SK-N-SH treated with all-trans-retinoic acid at 6 μM for 48 hours (cell line): Measurements from ENCODE around the gene NAALADL2.

Experiments used
- ATAC-seq: fragments of 200-7000 bp; cut with Tn5 transposase; 3 replicates; pipeline ENCODE4 v1.9.1; 2020; ENCODE audit warnings: mild to moderate bottlenecking, moderate library complexity
- ARNTL ChIP-seq: fragments of 450-650 bp; formaldehyde crosslinking; IDR thresholded peaks from 2 replicates; pipeline ENCODE4 v1.5.0; 2020; ENCODE audit warnings: low read depth, mild to moderate bottlenecking, moderate library complexity, borderline replicate concordance
- BACH2 ChIP-seq: fragments of 250-450 bp; sonication (Bioruptor Pico); IDR thresholded peaks from 2 replicates; pipeline ENCODE4 v1.9.0; 2021; ENCODE audit warnings: mild to moderate bottlenecking, borderline replicate concordance
- CSDC2 ChIP-seq: fragments of 250-450 bp; sonication (Bioruptor Pico); IDR thresholded peaks from 2 replicates; pipeline ENCODE4 v1.5.0; 2020; ENCODE audit warnings: mild to moderate bottlenecking, moderate library complexity
- CSRNP3 ChIP-seq: fragments of 250-450 bp; sonication (Bioruptor Pico); IDR thresholded peaks from 2 replicates; pipeline ENCODE4 v1.5.1; 2021; ENCODE audit warnings: mild to moderate bottlenecking, moderate library complexity
- ESRRG ChIP-seq: fragments of 250-450 bp; sonication (Bioruptor Pico); IDR thresholded peaks from 2 replicates; pipeline ENCODE4 v1.6.1; 2021; ENCODE audit warnings: mild to moderate bottlenecking
- GLIS3 ChIP-seq: fragments of 250-450 bp; sonication (Bioruptor Pico); IDR thresholded peaks from 2 replicates; pipeline ENCODE4 v1.5.0; 2020; ENCODE audit warnings: mild to moderate bottlenecking, moderate library complexity
- ISL1 ChIP-seq: fragments of 250-450 bp; sonication (Bioruptor Pico); IDR thresholded peaks from 2 replicates; pipeline ENCODE4 v2.1.2; 2022; ENCODE audit warnings: mild to moderate bottlenecking, moderate library complexity
- OSR1 ChIP-seq: fragments of 250-450 bp; sonication (Bioruptor Pico); IDR thresholded peaks from 2 replicates; pipeline ENCODE4 v1.8.0; 2022; ENCODE audit warnings: moderate library complexity, mild to moderate bottlenecking, inconsistent platforms
- PATZ1 ChIP-seq: fragments of 250-450 bp; sonication (Bioruptor Pico); IDR thresholded peaks from 2 replicates; pipeline ENCODE4 v1.8.0; 2020; ENCODE audit warnings: mild to moderate bottlenecking, moderate library complexity, borderline replicate concordance
- POU6F1 ChIP-seq: fragments of 250-450 bp; sonication (Bioruptor Pico); IDR thresholded peaks from 2 replicates; pipeline ENCODE4 v1.8.0; 2021; ENCODE audit warnings: low read depth, mild to moderate bottlenecking, moderate library complexity, borderline replicate concordance
- PPARA ChIP-seq: fragments of 250-450 bp; sonication (Bioruptor Pico); IDR thresholded peaks from 2 replicates; pipeline ENCODE4 v1.5.0; 2020; ENCODE audit warnings: mild to moderate bottlenecking, borderline replicate concordance
- TOX ChIP-seq: fragments of 250-450 bp; sonication (Bioruptor Pico); IDR thresholded peaks from 2 replicates; pipeline ENCODE4 v1.8.0; 2021; ENCODE audit warnings: mild to moderate bottlenecking, moderate library complexity, borderline replicate concordance
- TSHZ2 ChIP-seq: fragments of 250-450 bp; sonication (Bioruptor Pico); IDR thresholded peaks from 2 replicates; pipeline ENCODE4 v1.5.0; 2020; ENCODE audit warnings: mild to moderate bottlenecking, moderate library complexity
- ZC3H10 ChIP-seq: fragments of 250-450 bp; sonication (Bioruptor Pico); IDR thresholded peaks from 2 replicates; pipeline ENCODE4 v1.5.1; 2021; ENCODE audit warnings: mild to moderate bottlenecking, moderate library complexity
- ZFP3 ChIP-seq: fragments of 250-450 bp; sonication (Bioruptor Pico); IDR thresholded peaks from 2 replicates; pipeline ENCODE4 v1.5.0; 2020; ENCODE audit warnings: mild to moderate bottlenecking, moderate library complexity
- ZFP30 ChIP-seq: fragments of 450-650 bp; formaldehyde crosslinking; IDR thresholded peaks from 2 replicates; pipeline ENCODE4 v1.5.0; 2022; ENCODE audit warnings: mild to moderate bottlenecking, moderate library complexity
- ZNF565 ChIP-seq: fragments of 450-650 bp; formaldehyde crosslinking; conservative IDR thresholded peaks from 2 replicates; pipeline ENCODE4 v1.5.0; 2020; ENCODE audit warnings: low read depth, mild to moderate bottlenecking, moderate library complexity
- ZNF70 ChIP-seq: fragments of 450-650 bp; formaldehyde crosslinking; IDR thresholded peaks from 2 replicates; pipeline ENCODE4 v1.5.0; 2020; ENCODE audit warnings: mild to moderate bottlenecking, moderate library complexity

The NAALADL2 gene

GRCh38 chr3:174949523-174949922 is 90.4 kb downstream of the NAALADL2 start:
- ATAC-seq: peak; percentile 46; the same call in 2 of the 3 replicates
- TF ChIP-seq PPARA (CRISPR knock-in tag) (no peak), TSHZ2 (CRISPR knock-in tag) (no peak), TOX (CRISPR knock-in tag) (no peak), ZNF565 (no peak), POU6F1 (no peak), OSR1 (CRISPR knock-in tag) (no peak), ZNF70 (CRISPR knock-in tag) (no peak), ZFP3 (CRISPR knock-in tag) (no peak), ZFP30 (no peak), GLIS3 (CRISPR knock-in tag) (no peak), ZC3H10 (no peak), CSDC2 (CRISPR knock-in tag) (no peak)

GRCh38 chr3:174951034-174951433 is 91.9 kb downstream of the NAALADL2 start:
- TF ChIP-seq TOX (CRISPR knock-in tag): peak; percentile 50; the same call in 1 of the 2 replicates
- TF ChIP-seq CSRNP3 (CRISPR knock-in tag): no peak
- TF ChIP-seq ISL1 (CRISPR knock-in tag): peak; percentile 75
- no peak for TF ChIP-seq ARNTL (CRISPR knock-in tag)
- peak; percentile 88 for ATAC-seq

GRCh38 chr3:174951498-174952005 is 92.4 kb downstream of the NAALADL2 start:
- no peak for ATAC-seq

More at GRCh38 chr3:174951498-174952005, 92.4 kb downstream of the NAALADL2 start:
- TF ChIP-seq ESRRG (no peak), ZNF565 (no peak), TOX (CRISPR knock-in tag) (no peak), CSDC2 (CRISPR knock-in tag) (no peak), BACH2 (CRISPR knock-in tag) (no peak), ISL1 (CRISPR knock-in tag) (no peak), ZNF70 (CRISPR knock-in tag) (no peak), PATZ1 (no peak), OSR1 (CRISPR knock-in tag) (no peak), CSRNP3 (CRISPR knock-in tag) (no peak), ZFP30 (no peak), TSHZ2 (CRISPR knock-in tag) (no peak)
